ENCODE measurements around the gene ATG2A. TPM values are rescaled to one million over a fixed set of nuclear protein-coding genes. Genes with fewer than 3 reads are reported as not detected.

ATG2A gene
- total and polyA plus RNA-seq, 2 of the 8 experiments (the other 6 are each of a cell fraction or from before 2014, with no cell fraction given): 12.1 to 22.1 TPM

- TF ChIP-seq SP4 (IDR thresholded peaks at IDR 0.05; ENCODE audit: low read length) (no peak), EP300 (IDR thresholded peaks at IDR 0.05; ENCODE audit: borderline replicate concordance in 1 of 2, low read depth in 2 of 2, low read length in 2 of 2) (no peak), SIX5 (IDR thresholded peaks at IDR 0.05; ENCODE audit: low read depth, low read length) (no peak), TBP (IDR thresholded peaks at IDR 0.05; ENCODE audit: low read depth, low read length) (no peak), SIRT6 (IDR thresholded peaks at IDR 0.05; ENCODE audit: low read length) (no peak), CTBP2 (IDR thresholded peaks at IDR 0.05; ENCODE audit: borderline replicate concordance, insufficient read depth, insufficient read length, low read length) (no peak)
Measured at GRCh38 chr11:64888729-64889511, 28.1 kb downstream of the ATG2A start (continued).
